Mucosa of descending colon (tissue), 3 donors: ENCODE data around the gene TMC8. TPM values are rescaled to one million over a fixed set of nuclear protein-coding genes. Genes with fewer than 3 reads are reported as not detected.

Experiments
- ATAC-seq: fragments of 200-7000 bp; cut with Tn5 transposase; one replicate; pipeline ENCODE4 v1.9.1; 2020; ENCODE audit warnings: mild to moderate bottlenecking, moderate library complexity
- DNase-seq, 3 donors: peaks; one replicate each; pipeline ENCODE4 v3.0.0-alpha.2; 2020
- H3K36me3 ChIP-seq: fragments of 200-600 bp; one replicate; pipeline ENCODE4 v1.8.0; 2021; ENCODE audit warnings: low read depth, mild to moderate bottlenecking
- H3K4me1 ChIP-seq: fragments of 200-600 bp; one replicate; pipeline ENCODE4 v1.8.0; 2021; ENCODE audit warnings: low read depth, mild to moderate bottlenecking
- H3K4me3 ChIP-seq: fragments of 200-600 bp; one replicate; pipeline ENCODE4 v1.8.0; 2021; ENCODE audit warnings: mild to moderate bottlenecking
- H3K9me3 ChIP-seq: fragments of 200-600 bp; one replicate; pipeline ENCODE4 v1.8.0; 2021; ENCODE audit warnings: mild to moderate bottlenecking
- intact Hi-C, 2 donors: fragments of 100-400 bp; cut with DNase I in 1 of 2; cut with micrococcal nuclease in 1 of 2; formaldehyde crosslinking; loops; one replicate each; pipeline versions ENCODE4 v1.11.0 to v1.11.1; 2022; cut with DNase I, micrococcal nuclease
- total RNA-seq, 3 donors: library from RNA; stranded (reverse); fragmentation: NEBNext Ultra II Directional in 2 of 3; extraction: Animal tissue kit (Norgen Biotek cat#: 25700) in 2 of 3; gene quantifications; one replicate each; pipeline versions ENCODE4 v1.2.1 to v1.2.4, GENCODE V29; 2021 to 2023
- TF ChIP-seq, protein P1 (sequence below): fragments of 200-600 bp; IDR thresholded peaks from one replicate; pipeline ENCODE4 v1.8.0; 2022; ENCODE audit warnings: antibody characterized with exemption, mild to moderate bottlenecking
- donor health status: DM: no; HTN: no; CAD: no; lungs with moderate emphysema.
- donor health status: DM: no; HTN: no; CAD: no.
- donor health status: DM: no; HTN: yes; CAD: no.

The TMC8 gene
- total RNA-seq, 3 donors from 2014 or later: 6.0 to 11.4 (median 8.5) TPM

DNA sequence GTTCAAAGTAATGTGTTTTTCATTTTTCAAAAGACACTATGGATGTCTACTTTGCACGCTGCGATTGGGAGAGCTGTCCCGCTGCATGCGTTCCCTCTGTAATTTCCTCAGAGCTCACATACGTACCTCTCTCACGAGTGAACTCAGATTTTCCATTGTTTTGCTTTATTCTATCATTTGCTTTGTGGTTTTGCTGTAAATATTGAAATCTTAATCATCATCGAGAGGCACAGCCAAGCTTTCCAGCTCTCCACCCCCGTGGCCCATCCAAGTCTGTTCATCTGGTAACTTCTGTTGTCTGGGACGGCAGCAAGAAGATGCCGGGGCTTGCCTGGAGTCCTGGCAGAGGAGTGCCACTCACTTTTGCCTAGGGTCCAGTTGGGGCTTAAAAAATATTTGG lies 23.1 kb upstream of the TMC8 start:
- TF ChIP-seq, protein P1, sequence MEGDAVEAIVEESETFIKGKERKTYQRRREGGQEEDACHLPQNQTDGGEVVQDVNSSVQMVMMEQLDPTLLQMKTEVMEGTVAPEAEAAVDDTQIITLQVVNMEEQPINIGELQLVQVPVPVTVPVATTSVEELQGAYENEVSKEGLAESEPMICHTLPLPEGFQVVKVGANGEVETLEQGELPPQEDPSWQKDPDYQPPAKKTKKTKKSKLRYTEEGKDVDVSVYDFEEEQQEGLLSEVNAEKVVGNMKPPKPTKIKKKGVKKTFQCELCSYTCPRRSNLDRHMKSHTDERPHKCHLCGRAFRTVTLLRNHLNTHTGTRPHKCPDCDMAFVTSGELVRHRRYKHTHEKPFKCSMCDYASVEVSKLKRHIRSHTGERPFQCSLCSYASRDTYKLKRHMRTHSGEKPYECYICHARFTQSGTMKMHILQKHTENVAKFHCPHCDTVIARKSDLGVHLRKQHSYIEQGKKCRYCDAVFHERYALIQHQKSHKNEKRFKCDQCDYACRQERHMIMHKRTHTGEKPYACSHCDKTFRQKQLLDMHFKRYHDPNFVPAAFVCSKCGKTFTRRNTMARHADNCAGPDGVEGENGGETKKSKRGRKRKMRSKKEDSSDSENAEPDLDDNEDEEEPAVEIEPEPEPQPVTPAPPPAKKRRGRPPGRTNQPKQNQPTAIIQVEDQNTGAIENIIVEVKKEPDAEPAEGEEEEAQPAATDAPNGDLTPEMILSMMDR: no peak
- no peaks in the 10 kb centered on the region for H3K9me3 ChIP-seq
- intact Hi-C loops: no loop called here
- no peak for ATAC-seq
- peaks cover under 1% of the 10 kb centered on the region for H3K4me1 ChIP-seq
- DNase-seq: no peak
- no peak overlapping the region for H3K4me3 ChIP-seq
- no peaks in the 10 kb centered on the region for H3K36me3 ChIP-seq

DNA sequence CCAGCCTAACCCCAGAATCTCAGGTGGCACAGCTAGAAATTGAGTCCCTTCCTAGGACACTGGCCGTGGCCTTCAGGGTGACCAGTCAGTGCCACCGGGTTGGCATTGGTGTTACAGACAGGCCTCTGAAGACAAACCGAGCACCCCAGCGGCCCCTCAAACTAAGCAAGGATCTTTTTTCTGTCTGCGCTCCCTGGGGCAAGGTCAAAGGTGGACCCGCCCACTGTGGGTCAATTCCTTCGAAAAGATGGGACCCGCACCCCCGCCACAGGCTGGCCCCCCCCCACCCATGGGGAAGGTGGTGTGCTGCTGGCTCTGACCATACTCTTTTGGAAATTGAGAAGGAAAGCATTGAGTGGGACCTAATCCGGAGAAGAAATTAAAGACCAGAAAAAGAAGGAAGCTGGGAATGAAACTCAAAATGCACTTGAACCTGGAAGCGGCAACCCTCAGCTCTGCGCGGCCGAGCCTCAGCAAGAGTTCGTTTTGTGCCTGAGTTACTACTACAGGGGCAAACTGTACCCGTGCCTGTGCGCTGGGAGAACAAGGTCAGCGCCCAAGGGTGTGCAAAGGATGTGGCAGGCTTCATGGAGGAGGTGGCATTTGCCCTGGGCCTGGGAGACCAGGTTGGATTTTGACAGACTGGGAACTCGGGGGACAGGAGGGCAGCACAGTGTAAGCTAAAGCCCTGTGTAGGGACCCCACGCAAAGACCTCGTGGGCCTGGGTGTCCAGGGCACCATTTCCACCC lies 22.4 kb upstream of the TMC8 start:
- intact Hi-C loops: no loop called here
- DNase-seq (peak in 1 of 3 donors; percentile 43), ATAC-seq (no peak)
- Histone ChIP-seq H3K4me1 (peaks cover 6% of the 10 kb centered on the region), H3K9me3 (no peaks in the 10 kb centered on the region), H3K36me3 (no peaks in the 10 kb centered on the region), H3K4me3 (no peak overlapping the region)
- TF ChIP-seq, protein P1: no peak

DNA sequence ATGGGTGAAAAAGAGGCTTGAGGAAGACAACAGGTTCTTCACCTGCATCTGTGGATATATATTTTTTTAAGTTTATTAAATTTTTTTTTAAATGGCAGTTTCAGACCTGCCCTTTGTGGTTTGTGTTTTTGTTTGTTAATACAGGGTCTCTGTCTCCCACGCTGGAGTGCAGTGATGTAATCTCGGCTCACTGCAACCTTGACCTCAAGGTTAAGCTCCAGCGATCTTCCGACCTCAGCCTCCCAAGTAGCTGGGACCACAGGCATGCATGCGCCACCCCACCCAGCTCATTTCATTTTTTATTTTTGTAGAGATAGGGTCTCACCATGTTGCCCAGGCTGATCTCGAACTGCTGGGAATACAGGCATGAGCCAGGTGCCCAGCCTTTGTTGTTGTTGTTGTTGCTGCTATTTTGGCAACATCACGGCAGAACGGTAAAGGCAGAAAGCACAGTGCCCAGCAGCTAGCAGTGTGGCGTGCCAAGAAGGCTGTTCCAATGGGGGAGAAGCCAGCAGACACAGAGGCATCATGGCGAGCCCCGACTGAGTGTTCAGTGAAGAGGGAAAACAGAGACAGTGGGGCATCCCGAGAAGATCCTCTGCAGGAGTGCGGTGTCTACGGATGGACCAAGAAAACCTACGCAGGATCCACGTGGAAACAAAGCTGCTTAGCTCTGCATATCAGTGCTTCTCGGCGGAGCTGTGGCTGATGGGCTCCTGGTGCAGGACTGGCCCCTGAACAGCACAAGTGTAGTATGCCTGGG lies 21.7 kb upstream of the TMC8 start:
- H3K36me3 ChIP-seq: no peaks in the 10 kb centered on the region
- intact Hi-C loops: no loop called here
- H3K9me3 ChIP-seq: no peaks in the 10 kb centered on the region
- H3K4me3 ChIP-seq: no peak overlapping the region
- H3K4me1 ChIP-seq: peaks cover 6% of the 10 kb centered on the region
- TF ChIP-seq, protein P1: no peak
- ATAC-seq: no peak
- no peak for DNase-seq

DNA sequence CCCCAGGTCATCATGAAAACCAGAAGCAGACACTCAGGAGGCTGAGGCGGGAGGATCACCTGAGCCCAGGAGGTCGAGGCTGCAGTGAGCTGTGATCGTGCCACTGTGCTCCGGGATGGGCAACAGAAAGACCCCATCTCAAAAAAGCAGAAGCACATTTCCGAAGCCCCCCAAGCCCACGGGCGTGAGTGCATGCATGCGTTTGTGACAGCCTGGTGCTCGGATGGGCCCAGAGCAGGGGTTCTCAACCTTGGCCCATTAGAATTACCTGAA lies 21.1 kb upstream of the TMC8 start:
- ATAC-seq (no peak), DNase-seq (no peak)
- H3K4me1 ChIP-seq: peaks cover 6% of the 10 kb centered on the region
- H3K4me3 ChIP-seq: no peak overlapping the region
- H3K9me3 ChIP-seq: no peaks in the 10 kb centered on the region
- TF ChIP-seq, protein P1: no peak
- H3K36me3 ChIP-seq: no peaks in the 10 kb centered on the region
- intact Hi-C loops: no loop called here

DNA sequence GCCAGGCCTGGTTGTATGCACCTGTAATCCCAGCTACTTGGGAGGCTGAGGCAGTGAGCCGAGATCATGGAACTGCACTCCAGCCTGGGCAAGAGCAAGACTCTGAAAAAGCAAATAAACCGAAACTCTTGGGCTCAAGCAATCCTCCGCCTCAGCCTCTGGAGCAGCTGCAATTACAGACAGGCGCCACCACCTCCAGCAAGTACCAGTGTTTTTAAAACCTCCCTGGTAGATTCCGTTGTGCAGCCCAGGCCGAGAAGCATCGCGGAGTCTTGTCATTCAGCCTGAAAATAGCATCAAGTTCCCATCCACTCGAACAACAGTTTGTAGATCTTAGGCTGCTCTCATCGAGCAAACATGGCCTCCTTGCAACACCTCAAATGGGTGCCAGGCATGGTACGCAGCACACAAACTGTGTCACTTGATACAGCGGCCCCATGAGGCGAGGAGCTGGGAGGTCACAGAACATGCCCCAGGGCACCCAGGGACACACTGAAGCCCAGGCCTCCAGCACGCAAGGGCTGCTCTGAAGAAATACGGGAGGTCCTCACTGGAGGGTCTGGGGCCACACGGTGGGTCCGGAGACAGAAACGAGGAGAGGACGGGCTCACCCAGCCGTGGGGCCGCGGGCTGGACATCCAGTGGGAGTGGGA lies 20.1 kb upstream of the TMC8 start:
- no peaks in the 10 kb centered on the region for H3K9me3 ChIP-seq
- DNase-seq (peak in 1 of 3 donors; percentile 42), ATAC-seq (no peak)
- intact Hi-C loops: loop anchor here in 1 of 2 donors (5.0 kb wide), 1 partner anchor 77 kb away; the partner anchor contains the start of genes AFMID and TK1
- H3K4me1 ChIP-seq: peaks cover 6% of the 10 kb centered on the region
- no peaks in the 10 kb centered on the region for H3K36me3 ChIP-seq
- TF ChIP-seq, protein P1: no peak
- H3K4me3 ChIP-seq: no peak overlapping the region
